CD4-positive, alpha-beta T cell treated with Interleukin-4 for 4 hours (primary cell): ENCODE measurements around the gene TRIM31.
"Not testable (repeated sequence)": the region's sequence is repeated elsewhere in the genome, so short reads cannot be mapped to it uniquely, and the experiment has no call there.

ENCODE experiments used
- DNase-seq: peaks from one replicate; pipeline ENCODE4 v3.0.0-alpha.2; 2020

Gene TRIM31

DNA sequence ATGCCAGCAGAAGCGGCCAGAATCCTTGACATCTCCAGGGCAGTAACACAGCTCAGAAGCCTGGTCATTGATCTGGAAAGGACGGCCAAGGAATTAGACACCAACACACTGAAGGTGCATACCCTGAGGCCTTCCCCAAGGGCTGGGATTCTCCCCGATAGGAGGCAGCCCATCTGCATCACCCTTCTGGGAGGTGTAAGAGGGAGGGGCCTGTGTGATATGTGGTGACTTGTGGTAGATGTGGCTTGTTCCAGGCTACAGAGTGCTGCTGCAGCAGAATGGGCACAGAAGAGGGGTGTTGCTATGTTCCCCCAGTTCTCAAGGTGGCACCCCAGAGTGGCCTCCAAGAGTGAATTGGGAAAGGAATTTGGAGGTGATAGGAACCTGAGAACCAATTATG, 34.2 kb upstream of the TRIM31 start:
- no peak for DNase-seq

DNA sequence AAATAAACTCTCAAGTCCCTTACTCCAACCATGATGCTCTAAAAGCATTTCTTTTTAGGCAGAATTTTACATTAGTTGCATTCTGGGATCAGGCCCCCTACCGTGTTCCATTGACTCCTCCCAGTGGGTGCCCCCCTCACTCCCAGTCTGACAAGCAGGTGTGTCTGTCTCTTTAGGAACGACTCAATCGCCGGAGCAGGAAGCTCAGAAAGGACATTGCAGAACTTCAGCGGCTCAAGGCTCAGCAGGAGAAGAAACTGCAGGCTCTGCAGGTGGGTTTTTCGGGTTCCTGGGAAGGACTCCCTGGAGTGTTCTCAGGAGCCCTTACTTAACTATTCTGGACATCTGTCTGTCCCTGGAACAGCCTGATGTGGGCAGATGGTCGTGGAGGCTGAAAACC, 32.9 kb upstream of the TRIM31 start:
- DNase-seq: no peak

GRCh38 chr6:30144811-30145210, 31.9 kb upstream of the TRIM31 start:
- DNase-seq: no peak

DNA sequence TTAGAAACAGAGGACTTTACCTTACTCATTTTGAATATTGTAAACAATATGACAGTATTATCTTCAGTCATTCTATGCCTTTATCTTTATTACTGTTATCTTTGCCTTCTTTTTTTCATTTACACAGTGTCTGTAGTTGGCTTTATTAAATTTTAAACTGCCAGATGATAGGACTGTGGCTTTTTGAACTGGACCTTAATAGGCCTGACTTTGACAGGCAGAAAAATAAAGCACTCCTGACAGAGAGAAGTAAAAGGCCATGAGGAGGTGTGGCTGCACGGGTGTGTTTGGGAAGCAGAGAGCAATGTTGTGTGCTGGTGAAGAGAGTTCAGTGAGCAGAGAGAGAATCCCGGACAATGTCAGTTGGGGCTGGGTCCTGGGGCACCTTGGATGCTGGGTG, 30.9 kb upstream of the TRIM31 start:
- no peak for DNase-seq

- no peak for DNase-seq
Measured at GRCh38 chr6:30142665-30143064, 29.8 kb upstream of the TRIM31 start.

DNA sequence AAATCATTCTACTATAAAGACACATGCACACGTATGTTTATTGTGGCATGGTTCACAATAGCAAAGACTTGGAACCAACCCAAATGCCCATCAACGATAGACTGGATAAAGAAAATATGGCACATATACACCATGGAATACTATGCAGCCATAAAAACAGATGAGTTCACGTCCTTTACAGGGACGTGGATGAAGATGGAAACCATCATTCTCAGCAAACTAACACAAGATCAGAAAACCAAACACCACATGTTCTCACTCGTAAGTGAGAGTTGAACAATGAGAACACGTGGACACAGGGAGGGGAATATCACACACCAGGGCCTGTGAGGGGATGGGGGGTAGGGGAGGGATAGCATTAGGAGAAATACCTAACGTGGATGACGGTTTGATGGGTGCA, 27.4 kb upstream of the TRIM31 start:
- not testable (repeated sequence) for DNase-seq

DNA sequence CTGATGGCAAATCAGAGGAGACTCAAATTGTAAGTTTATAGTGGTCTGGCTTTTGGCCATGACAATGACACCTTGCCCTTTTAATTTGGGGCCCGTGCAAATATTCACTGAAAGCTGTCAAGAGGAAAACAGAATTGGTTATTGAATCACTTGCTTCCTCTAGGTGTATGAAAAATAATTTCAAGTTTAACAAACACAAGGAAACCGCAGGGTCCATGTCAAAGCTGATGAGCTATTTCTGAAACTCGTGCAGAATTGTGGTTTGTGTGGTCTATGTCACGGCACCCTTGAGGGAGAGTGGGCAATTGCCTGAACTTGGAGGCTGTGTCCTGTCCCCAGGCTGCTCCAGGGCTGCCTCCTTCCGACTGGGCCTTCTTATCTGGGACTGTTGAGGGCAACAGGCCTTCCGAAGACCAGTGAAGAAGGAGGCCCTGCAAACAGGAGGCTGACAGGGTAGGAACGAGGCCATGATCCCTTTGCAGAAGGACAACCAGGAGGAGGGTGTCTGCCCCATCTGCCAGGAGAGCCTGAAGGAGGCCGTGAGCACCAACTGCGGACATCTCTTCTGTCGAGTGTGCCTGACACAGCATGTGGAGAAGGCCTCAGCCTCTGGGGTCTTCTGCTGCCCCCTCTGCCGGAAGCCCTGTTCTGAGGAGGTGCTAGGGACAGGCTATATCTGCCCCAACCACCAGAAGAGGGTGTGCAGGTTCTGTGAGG, 23.8 kb upstream of the TRIM31 start:
- DNase-seq: no peak

GRCh38 chr6:30135757-30136156, 22.9 kb upstream of the TRIM31 start, which contains the start of gene TRIM40:
TSS of gene TRIM40 (plus strand) at chr6:30136140. CDS start at chr6:30137037, 897 bp downstream.
- DNase-seq: no peak

- DNase-seq: no peak
Measured at GRCh38 chr6:30135147-30135546, 22.3 kb upstream of the TRIM31 start.

DNA sequence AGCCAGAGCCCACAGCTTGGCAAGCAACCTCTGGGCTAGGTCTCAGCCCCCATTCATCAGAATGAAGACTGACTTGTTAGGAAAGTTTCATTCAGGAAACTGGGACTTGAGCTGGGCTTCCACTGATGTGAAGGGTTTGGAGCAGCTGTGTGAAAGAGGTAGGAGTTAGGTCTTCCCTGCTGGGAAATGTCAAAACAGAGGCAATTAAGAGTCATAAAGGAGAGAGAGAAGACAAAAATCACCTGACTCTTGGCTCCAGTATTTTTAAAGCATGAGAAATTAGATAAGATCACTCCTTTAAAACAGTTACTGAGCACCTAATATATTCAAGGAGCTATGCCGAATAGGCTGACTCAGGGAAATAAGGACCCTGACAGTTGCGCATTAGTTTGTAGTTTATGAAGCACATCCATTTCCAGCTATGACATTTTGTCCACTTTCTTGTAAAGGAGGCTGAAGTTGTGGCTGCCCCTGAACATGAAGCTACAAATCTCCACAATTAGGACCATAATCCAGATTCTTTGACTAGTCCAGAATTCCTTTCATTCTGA, 19.1 kb upstream of the TRIM31 start:
- no peak for DNase-seq

DNA sequence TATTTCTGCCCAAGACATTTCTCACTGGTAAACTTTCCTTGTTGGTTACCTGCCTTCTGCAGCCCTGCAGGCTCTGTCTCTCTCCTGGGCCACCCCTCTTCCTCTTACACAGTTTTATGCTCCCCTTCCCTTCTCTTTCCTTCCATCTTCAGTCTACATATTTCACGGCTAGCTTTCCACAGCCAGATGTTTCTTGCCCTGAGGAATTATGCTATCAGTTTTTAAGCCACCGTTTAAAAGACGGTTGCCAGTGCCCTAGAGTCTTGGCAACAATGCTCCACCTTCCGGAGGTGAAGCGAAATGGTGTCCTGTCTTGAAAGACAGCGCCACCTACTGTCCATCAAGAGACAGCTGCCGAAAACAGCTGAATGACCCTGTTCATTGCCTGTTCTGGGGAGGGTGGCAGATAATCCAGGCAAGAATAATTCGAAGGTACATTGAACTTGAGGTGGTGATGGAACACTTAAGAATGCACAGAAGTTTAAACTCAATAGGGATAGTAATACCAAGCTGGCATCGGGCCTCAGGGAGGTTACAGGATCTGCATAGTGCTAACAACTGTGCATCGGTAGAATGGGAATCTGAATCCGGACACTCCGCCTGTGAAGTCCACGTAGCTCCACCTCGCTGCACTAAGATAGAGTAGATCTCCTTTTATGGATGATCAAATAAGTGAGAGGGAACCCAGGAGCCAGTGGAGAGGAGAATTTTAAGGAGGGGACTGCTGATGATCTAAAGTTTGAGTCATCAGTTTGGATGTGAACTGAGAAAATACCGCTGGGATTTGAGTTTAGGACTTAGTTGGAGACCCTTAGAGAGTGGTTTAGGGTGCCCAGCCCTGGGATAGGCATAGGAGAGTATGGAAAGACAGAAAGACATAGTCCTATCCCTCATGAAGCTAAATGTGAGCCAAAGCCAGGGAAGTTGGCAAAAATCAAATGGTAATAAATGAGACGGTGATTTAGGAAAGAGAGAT, 18.3 kb upstream of the TRIM31 start:
- DNase-seq: peak; percentile 83

- DNase-seq: no peak
Measured at GRCh38 chr6:30130179-30130679, 17.3 kb upstream of the TRIM31 start.

DNA sequence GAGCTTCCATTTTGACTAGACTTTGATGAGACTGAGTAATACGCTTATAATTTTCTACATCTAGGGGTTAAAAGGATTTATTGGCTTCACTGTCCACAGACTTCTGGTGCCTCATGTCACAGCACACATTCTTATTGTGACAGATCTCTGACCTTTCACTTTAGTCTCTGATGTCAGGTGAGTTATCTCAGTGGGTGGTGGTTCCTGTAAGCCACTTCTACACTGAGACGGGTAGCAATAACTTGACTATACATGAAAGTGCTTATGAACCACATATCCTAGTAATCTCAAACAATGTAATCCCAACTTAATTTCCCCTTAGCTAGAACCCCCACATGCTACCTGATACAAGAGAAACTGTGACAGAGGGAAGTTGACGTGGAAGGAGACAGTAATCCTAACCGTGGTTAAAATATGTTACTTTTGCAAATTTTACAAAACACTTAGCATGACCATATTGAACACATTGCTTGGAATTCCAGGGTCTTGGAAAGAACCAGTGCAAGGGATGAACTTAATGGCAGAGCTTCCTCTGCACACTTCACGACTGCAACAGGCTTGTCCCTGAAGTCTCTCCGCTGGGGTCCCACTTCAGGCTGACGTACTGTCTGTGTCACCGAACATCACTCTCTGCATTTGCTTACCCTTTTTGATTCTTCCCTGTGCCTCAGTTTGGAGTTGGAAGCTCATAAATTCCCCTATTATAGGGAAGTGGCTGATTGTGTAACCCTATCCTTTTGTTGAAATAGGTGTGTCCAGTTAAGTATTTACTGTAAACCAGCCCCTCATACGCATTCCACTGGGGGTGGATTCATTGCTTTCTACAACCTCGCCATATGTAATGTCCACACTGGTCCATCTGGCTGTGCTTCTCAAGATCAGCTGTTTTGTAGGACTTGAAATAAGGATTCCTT, 16.6 kb upstream of the TRIM31 start:
- no peak for DNase-seq

GRCh38 chr6:30127238-30128093, 14.6 kb upstream of the TRIM31 start:
- DNase-seq: no peak

- no peak for DNase-seq
Measured at GRCh38 chr6:30122515-30122914, 9.6 kb upstream of the TRIM31 start.

DNA sequence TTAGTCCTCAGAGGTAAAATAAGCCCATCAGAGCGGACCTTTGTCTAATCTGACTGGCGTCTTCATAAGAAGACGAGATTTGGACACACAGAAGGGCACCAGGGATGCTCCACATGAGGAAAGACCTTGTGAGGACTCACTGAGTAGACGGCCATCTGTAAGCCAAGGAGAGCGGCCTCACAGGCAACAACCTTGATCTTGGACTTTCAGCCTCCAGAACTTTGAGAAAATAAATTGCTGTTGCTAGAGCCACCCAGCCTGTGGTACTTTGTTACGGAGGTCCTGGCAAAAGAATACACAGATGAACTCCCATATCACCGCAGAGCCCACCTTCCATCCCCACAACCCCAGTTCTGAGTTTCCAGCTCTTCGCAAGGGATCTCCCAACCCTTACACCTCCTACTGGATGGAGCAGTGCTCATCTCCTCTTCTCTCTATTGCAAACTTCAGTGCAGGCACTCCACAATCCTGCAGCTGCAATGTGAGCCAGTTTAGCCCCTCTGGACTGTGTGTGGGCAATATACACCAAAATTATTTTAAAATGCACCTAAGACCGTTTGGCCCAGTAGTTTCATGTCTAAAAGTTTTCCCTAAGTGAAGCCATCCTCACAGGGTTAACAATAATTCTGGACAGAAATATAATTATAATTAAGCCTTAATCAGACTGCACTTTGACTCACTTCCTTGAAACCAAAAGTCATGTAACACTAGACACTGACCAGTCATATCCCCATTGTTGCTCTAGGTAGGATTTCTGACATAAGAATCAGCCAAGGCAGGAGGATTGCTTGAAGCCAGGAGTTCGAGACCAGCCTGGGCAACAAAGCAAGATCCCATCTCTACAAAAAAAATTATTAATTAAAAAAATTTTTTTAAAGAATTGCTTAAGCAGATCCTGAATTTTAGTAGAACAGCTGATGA, 8.8 kb upstream of the TRIM31 start:
- DNase-seq: no peak

GRCh38 chr6:30118691-30119090, 5.8 kb upstream of the TRIM31 start:
- not testable (repeated sequence) for DNase-seq

- DNase-seq: no peak
Measured at GRCh38 chr6:30116724-30117123, 3.8 kb upstream of the TRIM31 start.

DNA sequence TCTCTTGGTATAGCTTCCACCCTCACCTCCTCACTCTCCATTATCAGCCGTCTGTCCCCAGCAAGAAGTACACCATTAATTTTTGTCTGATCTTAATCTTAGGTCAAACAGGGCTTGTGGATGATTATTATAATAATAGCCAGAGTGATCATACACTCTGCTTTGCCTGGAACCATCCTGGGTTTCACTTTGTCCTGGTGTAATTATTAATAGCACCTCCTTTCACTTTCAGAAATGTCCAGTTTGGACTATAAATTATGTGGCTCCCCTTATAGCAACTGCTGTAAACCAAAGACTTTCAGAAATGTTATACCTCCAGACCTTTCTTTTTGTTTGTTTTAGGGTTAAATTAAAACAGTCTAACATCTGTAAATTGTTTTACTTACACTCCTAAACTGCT, 951 bp upstream of the TRIM31 start:
- DNase-seq: no peak

GRCh38 chr6:30112402-30112994, 392 bp downstream of the TRIM31 start:
- no peak for DNase-seq
